ENCODE results near the gene FAM184B.

Gene FAM184B

GRCh38 chr4:17633600-17633999 is 147.8 kb downstream of the FAM184B start:
- DNase-seq (ENCODE audit: low read depth): no peak

- DNase-seq (ENCODE audit: low read depth): no peak
Measured at GRCh38 chr4:17630228-17630627, 151.2 kb downstream of the FAM184B start.

GRCh38 chr4:17624821-17625220 is 156.6 kb downstream of the FAM184B start:
- DNase-seq (ENCODE audit: low read depth): no peak

GRCh38 chr4:17623451-17624001 is 157.9 kb downstream of the FAM184B start:
- DNase-seq (ENCODE audit: low read depth): no peak

- DNase-seq (ENCODE audit: low read depth): no peak
Measured at GRCh38 chr4:17619416-17620105, 161.9 kb downstream of the FAM184B start.

- DNase-seq (ENCODE audit: low read depth): no peak
Measured at GRCh38 chr4:17618926-17619325, 162.5 kb downstream of the FAM184B start.

- no peak for DNase-seq (ENCODE audit: low read depth)
Measured at GRCh38 chr4:17616283-17616682, 165.1 kb downstream of the FAM184B start.

- DNase-seq (ENCODE audit: low read depth): peak; percentile 89
Measured at GRCh38 chr4:17614416-17615299, 166.8 kb downstream of the FAM184B start, which contains the start of gene MED28. Gene MED28 (plus strand): TSS chr4:17614641. CDS start chr4:17614655, 14 bp downstream.

- DNase-seq (ENCODE audit: low read depth): no peak
Measured at GRCh38 chr4:17613761-17614415, 167.5 kb downstream of the FAM184B start.

- DNase-seq (ENCODE audit: low read depth): no peak
Measured at GRCh38 chr4:17605236-17605635, 176.2 kb downstream of the FAM184B start.

GRCh38 chr4:17599826-17600225 is 181.6 kb downstream of the FAM184B start:
- DNase-seq (ENCODE audit: low read depth): no peak

- no peak for DNase-seq (ENCODE audit: low read depth)
Measured at GRCh38 chr4:17597517-17597916, 183.9 kb downstream of the FAM184B start.

- DNase-seq (ENCODE audit: low read depth): no peak
Measured at GRCh38 chr4:17595471-17596005, 185.9 kb downstream of the FAM184B start.

- no peak for DNase-seq (ENCODE audit: low read depth)
Measured at GRCh38 chr4:17589355-17589754, 192.1 kb downstream of the FAM184B start.

- DNase-seq (ENCODE audit: low read depth): no peak
Measured at GRCh38 chr4:17587094-17587822, 194.2 kb downstream of the FAM184B start.

- no peak for DNase-seq (ENCODE audit: low read depth)
Measured at GRCh38 chr4:17584521-17585213, 196.8 kb downstream of the FAM184B start.

GRCh38 chr4:17583941-17584340 is 197.5 kb downstream of the FAM184B start:
- no peak for DNase-seq (ENCODE audit: low read depth)

GRCh38 chr4:17583276-17583675 is 198.1 kb downstream of the FAM184B start:
- DNase-seq (ENCODE audit: low read depth): no peak

- no peak for DNase-seq (ENCODE audit: low read depth)
Measured at GRCh38 chr4:17580969-17581368, 200.5 kb downstream of the FAM184B start.
